Measurements from ENCODE around the gene SELENOM.

The SELENOM gene

GRCh38 chr22:31107178-31107893 is at the start of gene SELENOM:
TSS of gene SELENOM (minus strand) at chr22:31107568. CDS start at chr22:31107505, 63 bp downstream.
- no peak for DNase-seq

GRCh38 chr22:31155422-31155821 is 48.1 kb upstream of the SELENOM start:
- DNase-seq, result no peak

GRCh38 chr22:31154975-31155374 is 47.6 kb upstream of the SELENOM start:
- no peak for DNase-seq

GRCh38 chr22:31153357-31153756 is 46.0 kb upstream of the SELENOM start:
- DNase-seq, result no peak

- DNase-seq, result no peak
Measured at GRCh38 chr22:31151872-31152271, 44.5 kb upstream of the SELENOM start.

GRCh38 chr22:31150615-31151014 is 43.2 kb upstream of the SELENOM start:
- DNase-seq, result no peak

- DNase-seq, result no peak
Measured at GRCh38 chr22:31148953-31149627, 41.7 kb upstream of the SELENOM start.

- no peak for DNase-seq
Measured at GRCh38 chr22:31148488-31148887, 41.1 kb upstream of the SELENOM start.

GRCh38 chr22:31144223-31144622 is 36.9 kb upstream of the SELENOM start:
- DNase-seq, result no peak

GRCh38 chr22:31143537-31143936 is 36.2 kb upstream of the SELENOM start:
- DNase-seq, result no peak

- DNase-seq, result no peak
Measured at GRCh38 chr22:31143038-31143437, 35.7 kb upstream of the SELENOM start.

GRCh38 chr22:31142285-31142684 is 34.9 kb upstream of the SELENOM start:
- DNase-seq, result no peak

GRCh38 chr22:31141551-31141950 is 34.2 kb upstream of the SELENOM start:
- no peak for DNase-seq

- no peak for DNase-seq
Measured at GRCh38 chr22:31140746-31141145, 33.4 kb upstream of the SELENOM start.

GRCh38 chr22:31139866-31140716 is 32.7 kb upstream of the SELENOM start, which contains the start of gene PLA2G3:
TSS of gene PLA2G3 (minus strand) at chr22:31140508. CDS start at chr22:31140354, 154 bp downstream.
- DNase-seq, result no peak

- no peak for DNase-seq
Measured at GRCh38 chr22:31139066-31139465, 31.7 kb upstream of the SELENOM start.

- no peak for DNase-seq
Measured at GRCh38 chr22:31138126-31138525, 30.8 kb upstream of the SELENOM start.

GRCh38 chr22:31137721-31138120 is 30.4 kb upstream of the SELENOM start:
- no peak for DNase-seq

GRCh38 chr22:31136711-31137110 is 29.3 kb upstream of the SELENOM start:
- no peak for DNase-seq

GRCh38 chr22:31136155-31136554 is 28.8 kb upstream of the SELENOM start:
- DNase-seq, result no peak

- DNase-seq, result no peak
Measured at GRCh38 chr22:31135706-31136105, 28.3 kb upstream of the SELENOM start.

GRCh38 chr22:31134688-31135087 is 27.3 kb upstream of the SELENOM start:
- no peak for DNase-seq

GRCh38 chr22:31133911-31134310 is 26.5 kb upstream of the SELENOM start:
- DNase-seq, result no peak

- no peak for DNase-seq
Measured at GRCh38 chr22:31130873-31131272, 23.5 kb upstream of the SELENOM start.
